ENCODE data around the gene SYCP2. TPM values are rescaled to one million over a fixed set of nuclear protein-coding genes. Genes with fewer than 3 reads are reported as not detected.

The SYCP2 gene
- total RNA-seq, 1 donor from 2014 or later, result 0.69 TPM

GRCh38 chr20:59936409-59936808 is 3.0 kb upstream of the SYCP2 start:
- H3K36me3 Mint-ChIP-seq (ENCODE audit: unreplicated experiment), result no peaks in the 10 kb centered on the region
- TF ChIP-seq CTCF (IDR thresholded peaks at IDR 0.05; ENCODE audit: partially characterized antibody, unreplicated experiment), result no peak
- peaks cover 7% of the 10 kb centered on the region for H3K4me1 Mint-ChIP-seq (ENCODE audit: low read depth, unreplicated experiment)
- no peak overlapping the region for H3K4me3 Mint-ChIP-seq (ENCODE audit: unreplicated experiment)
- peaks cover 9% of the 10 kb centered on the region for H3K9me3 Mint-ChIP-seq (ENCODE audit: unreplicated experiment)
- H3K27me3 Mint-ChIP-seq (ENCODE audit: unreplicated experiment), result peaks cover 2% of the 10 kb centered on the region
- DNase-seq, result no peak
- no peak overlapping the region for H3K27ac Mint-ChIP-seq (ENCODE audit: unreplicated experiment)

- no peak overlapping the region for H3K27ac Mint-ChIP-seq (ENCODE audit: unreplicated experiment)
- no peak for DNase-seq
- TF ChIP-seq CTCF (IDR thresholded peaks at IDR 0.05; ENCODE audit: partially characterized antibody, unreplicated experiment), result no peak
- peaks cover 1% of the 10 kb centered on the region for H3K4me1 Mint-ChIP-seq (ENCODE audit: low read depth, unreplicated experiment)
- peaks cover 2% of the 10 kb centered on the region for H3K27me3 Mint-ChIP-seq (ENCODE audit: unreplicated experiment)
- no peaks in the 10 kb centered on the region for H3K36me3 Mint-ChIP-seq (ENCODE audit: unreplicated experiment)
- H3K4me3 Mint-ChIP-seq (ENCODE audit: unreplicated experiment), result no peak overlapping the region
- peaks cover 8% of the 10 kb centered on the region for H3K9me3 Mint-ChIP-seq (ENCODE audit: unreplicated experiment)
Observed at GRCh38 chr20:59935457-59936185, 2.2 kb upstream of the SYCP2 start.

- Mint-ChIP-seq H3K27me3 (ENCODE audit: unreplicated experiment) (peaks cover 2% of the 10 kb centered on the region), H3K4me1 (ENCODE audit: low read depth, unreplicated experiment) (peaks cover 1% of the 10 kb centered on the region), H3K36me3 (ENCODE audit: unreplicated experiment) (no peaks in the 10 kb centered on the region), H3K9me3 (ENCODE audit: unreplicated experiment) (peaks cover 6% of the 10 kb centered on the region), H3K4me3 (ENCODE audit: unreplicated experiment) (peak overlapping the region; percentile 81), H3K27ac (ENCODE audit: unreplicated experiment) (no peak overlapping the region)
- peak; percentile 86 for DNase-seq
- TF ChIP-seq CTCF (IDR thresholded peaks at IDR 0.05; ENCODE audit: partially characterized antibody, unreplicated experiment), result peak; percentile 99
Observed at GRCh38 chr20:59933849-59934585, 580 bp upstream of the SYCP2 start.

- peaks cover 3% of the 10 kb centered on the region for H3K9me3 Mint-ChIP-seq (ENCODE audit: unreplicated experiment)
- H3K36me3 Mint-ChIP-seq (ENCODE audit: unreplicated experiment), result no peaks in the 10 kb centered on the region
- no peak for DNase-seq
- H3K4me3 Mint-ChIP-seq (ENCODE audit: unreplicated experiment), result no peak overlapping the region
- H3K27me3 Mint-ChIP-seq (ENCODE audit: unreplicated experiment), result no peaks in the 10 kb centered on the region
- no peak for TF ChIP-seq CTCF (IDR thresholded peaks at IDR 0.05; ENCODE audit: partially characterized antibody, unreplicated experiment)
- H3K27ac Mint-ChIP-seq (ENCODE audit: unreplicated experiment), result no peak overlapping the region
- H3K4me1 Mint-ChIP-seq (ENCODE audit: low read depth, unreplicated experiment), result no peaks in the 10 kb centered on the region
Observed at GRCh38 chr20:59932616-59933295, 681 bp downstream of the SYCP2 start.
